WTC11 (cell line): ENCODE results near the gene ZBTB7B.

Source experiments
- CREB1 ChIP-seq: sonication (generic); formaldehyde crosslinking; IDR thresholded peaks from 2 replicates; pipeline ENCODE4 v1.8.0; 2023; ENCODE audit warnings: mild to moderate bottlenecking, missing genetic modification reagents
- CTCF ChIP-seq: fragments of 200-600 bp; IDR thresholded peaks from 2 replicates; pipeline ENCODE4 v1.8.0; 2022; ENCODE audit warnings: antibody characterized with exemption
- FOXP1 ChIP-seq: sonication (generic); formaldehyde crosslinking; IDR thresholded peaks from 2 replicates; pipeline ENCODE4 v1.8.0; 2022; ENCODE audit warnings: missing genetic modification reagents, mild to moderate bottlenecking, moderate library complexity, borderline replicate concordance
- MLX ChIP-seq: sonication (generic); formaldehyde crosslinking; IDR thresholded peaks from 2 replicates; pipeline ENCODE4 v1.8.1; 2023; ENCODE audit warnings: mild to moderate bottlenecking, missing genetic modification reagents, moderate library complexity
- NR1H2 ChIP-seq: sonication (generic); formaldehyde crosslinking; IDR thresholded peaks from 2 replicates; pipeline ENCODE4 v1.9.0; 2021; ENCODE audit warnings: mild to moderate bottlenecking, moderate library complexity, missing genetic modification reagents
- NR2C2 ChIP-seq: sonication (generic); formaldehyde crosslinking; IDR thresholded peaks from 2 replicates; pipeline ENCODE4 v1.8.0; 2022; ENCODE audit warnings: mild to moderate bottlenecking, missing genetic modification reagents
- USF2 ChIP-seq: sonication (generic); formaldehyde crosslinking; IDR thresholded peaks from 2 replicates; pipeline ENCODE4 v1.8.1; 2023; ENCODE audit warnings: mild to moderate bottlenecking, missing genetic modification reagents, moderate library complexity
- ZMAT4 ChIP-seq: fragments of 250-450 bp; sonication (Bioruptor Pico); IDR thresholded peaks from 2 replicates; pipeline ENCODE4 v1.9.0; 2021; ENCODE audit warnings: mild to moderate bottlenecking
- ZNF532 ChIP-seq: fragments of 250-450 bp; sonication (Bioruptor Pico); IDR thresholded peaks from 2 replicates; pipeline ENCODE4 v1.9.0; 2021; ENCODE audit warnings: mild to moderate bottlenecking, borderline replicate concordance

GRCh38 chr1:155060736-155061135 is 58.1 kb downstream of the ZBTB7B start:
- no peak for TF ChIP-seq USF2 (CRISPR knock-in tag)
- no peak for TF ChIP-seq CTCF
- no peak for TF ChIP-seq MLX (CRISPR knock-in tag)
- no peak for TF ChIP-seq NR2C2
- TF ChIP-seq NR1H2 (CRISPR knock-in tag): no peak
- no peak for TF ChIP-seq ZNF532 (CRISPR knock-in tag)
- no peak for TF ChIP-seq FOXP1
- no peak for TF ChIP-seq ZMAT4 (CRISPR knock-in tag)
- no peak for TF ChIP-seq CREB1
